ENCODE results near the gene CNGB1. TPM values are rescaled to one million over a fixed set of nuclear protein-coding genes. Genes with fewer than 3 reads are reported as not detected.

The CNGB1 gene
- total and polyA plus RNA-seq, 2 of the 13 experiments (the other 11 are each of a cell fraction or from before 2014, with no cell fraction given) = 0.02 to 0.15 TPM

DNA sequence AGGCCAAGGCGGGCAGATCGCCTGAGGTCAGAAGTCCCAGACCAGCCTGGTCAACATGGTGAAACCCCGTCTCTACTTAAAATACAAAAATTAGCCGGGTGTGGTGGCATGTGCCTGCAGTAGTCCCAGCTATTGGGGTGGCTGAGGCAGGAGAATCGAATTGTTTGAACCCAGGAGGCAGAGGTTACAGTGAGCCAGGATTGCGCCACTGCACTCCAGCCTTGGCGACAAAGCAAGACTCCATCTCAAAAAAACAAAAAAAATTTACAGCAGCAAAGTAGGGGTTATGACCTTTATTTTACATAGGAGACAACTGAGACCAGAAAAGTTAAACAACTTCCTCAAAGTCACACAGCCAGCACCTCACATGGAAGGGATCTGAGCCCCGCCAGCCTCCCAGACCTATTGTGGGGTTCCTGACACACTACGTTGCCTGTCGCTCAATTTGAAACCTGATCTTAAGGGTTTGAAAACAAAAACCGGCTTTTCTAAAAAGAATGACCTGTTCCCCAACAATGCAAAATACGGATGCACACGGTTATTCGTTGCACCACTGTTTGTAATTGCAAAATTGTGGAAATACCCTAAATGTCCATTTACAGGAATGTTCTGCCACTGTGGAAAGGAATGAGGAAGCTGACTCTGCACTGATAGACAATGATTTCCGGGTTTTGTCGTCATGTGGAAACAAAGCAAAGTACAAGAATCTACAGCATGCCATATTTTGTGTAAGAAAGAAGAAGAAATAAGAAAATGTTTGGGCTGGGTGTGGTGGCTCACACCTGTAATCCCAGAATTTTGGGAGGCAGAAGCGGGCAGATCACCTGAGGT is 77.2 kb downstream of the CNGB1 start (continued):
- TF ChIP-seq ZFP82 (CRISPR knock-in tag; IDR thresholded peaks at IDR 0.05; ENCODE audit: borderline replicate concordance) (no peak), KAT2B (IDR thresholded peaks at IDR 0.05; ENCODE audit: borderline replicate concordance, low read depth, low read length) (no peak), RXRB (CRISPR knock-in tag; IDR thresholded peaks at IDR 0.05; ENCODE audit: borderline replicate concordance) (peak; percentile 69), KDM5B (CRISPR knock-in tag; IDR thresholded peaks at IDR 0.05; ENCODE audit: borderline replicate concordance) (peak; percentile 28), ZMAT3 (CRISPR knock-in tag; conservative IDR thresholded peaks at IDR 0.05) (no peak; the same call in 1 of the 2 replicates), ZFAT (CRISPR knock-in tag; conservative IDR thresholded peaks at IDR 0.05) (no peak), MXD4 (CRISPR knock-in tag; IDR thresholded peaks at IDR 0.05) (0 out of 2 replicates have a peak, but pooled peaks have one; percentile 10), ELF1 (CRISPR knock-in tag; IDR thresholded peaks at IDR 0.05) (peak; percentile 99), NCOA2 (CRISPR knock-in tag; IDR thresholded peaks at IDR 0.05) (peak; percentile 96), ZNF777 (CRISPR knock-in tag; IDR thresholded peaks at IDR 0.05) (peak; percentile 11; the same call in 1 of the 2 replicates), RFX1 (IDR thresholded peaks at IDR 0.05) (no peak), FOXK2 (IDR thresholded peaks at IDR 0.05) (peak; percentile 86), SP5 (CRISPR knock-in tag; IDR thresholded peaks at IDR 0.05; ENCODE audit: borderline replicate concordance, low read depth) (0 out of 2 replicates have a peak, but pooled peaks have one; percentile 35), JUN (CRISPR knock-in tag; IDR thresholded peaks at IDR 0.05) (peak; percentile 95), RBFOX2 (IDR thresholded peaks at IDR 0.05; ENCODE audit: low read depth, low read length) (no peak), FOSL2 (CRISPR knock-in tag; IDR thresholded peaks at IDR 0.05) (peak; percentile 94), ZNF44 (CRISPR knock-in tag; IDR thresholded peaks at IDR 0.05) (no peak)
- TF ChIP-seq, protein P1, sequence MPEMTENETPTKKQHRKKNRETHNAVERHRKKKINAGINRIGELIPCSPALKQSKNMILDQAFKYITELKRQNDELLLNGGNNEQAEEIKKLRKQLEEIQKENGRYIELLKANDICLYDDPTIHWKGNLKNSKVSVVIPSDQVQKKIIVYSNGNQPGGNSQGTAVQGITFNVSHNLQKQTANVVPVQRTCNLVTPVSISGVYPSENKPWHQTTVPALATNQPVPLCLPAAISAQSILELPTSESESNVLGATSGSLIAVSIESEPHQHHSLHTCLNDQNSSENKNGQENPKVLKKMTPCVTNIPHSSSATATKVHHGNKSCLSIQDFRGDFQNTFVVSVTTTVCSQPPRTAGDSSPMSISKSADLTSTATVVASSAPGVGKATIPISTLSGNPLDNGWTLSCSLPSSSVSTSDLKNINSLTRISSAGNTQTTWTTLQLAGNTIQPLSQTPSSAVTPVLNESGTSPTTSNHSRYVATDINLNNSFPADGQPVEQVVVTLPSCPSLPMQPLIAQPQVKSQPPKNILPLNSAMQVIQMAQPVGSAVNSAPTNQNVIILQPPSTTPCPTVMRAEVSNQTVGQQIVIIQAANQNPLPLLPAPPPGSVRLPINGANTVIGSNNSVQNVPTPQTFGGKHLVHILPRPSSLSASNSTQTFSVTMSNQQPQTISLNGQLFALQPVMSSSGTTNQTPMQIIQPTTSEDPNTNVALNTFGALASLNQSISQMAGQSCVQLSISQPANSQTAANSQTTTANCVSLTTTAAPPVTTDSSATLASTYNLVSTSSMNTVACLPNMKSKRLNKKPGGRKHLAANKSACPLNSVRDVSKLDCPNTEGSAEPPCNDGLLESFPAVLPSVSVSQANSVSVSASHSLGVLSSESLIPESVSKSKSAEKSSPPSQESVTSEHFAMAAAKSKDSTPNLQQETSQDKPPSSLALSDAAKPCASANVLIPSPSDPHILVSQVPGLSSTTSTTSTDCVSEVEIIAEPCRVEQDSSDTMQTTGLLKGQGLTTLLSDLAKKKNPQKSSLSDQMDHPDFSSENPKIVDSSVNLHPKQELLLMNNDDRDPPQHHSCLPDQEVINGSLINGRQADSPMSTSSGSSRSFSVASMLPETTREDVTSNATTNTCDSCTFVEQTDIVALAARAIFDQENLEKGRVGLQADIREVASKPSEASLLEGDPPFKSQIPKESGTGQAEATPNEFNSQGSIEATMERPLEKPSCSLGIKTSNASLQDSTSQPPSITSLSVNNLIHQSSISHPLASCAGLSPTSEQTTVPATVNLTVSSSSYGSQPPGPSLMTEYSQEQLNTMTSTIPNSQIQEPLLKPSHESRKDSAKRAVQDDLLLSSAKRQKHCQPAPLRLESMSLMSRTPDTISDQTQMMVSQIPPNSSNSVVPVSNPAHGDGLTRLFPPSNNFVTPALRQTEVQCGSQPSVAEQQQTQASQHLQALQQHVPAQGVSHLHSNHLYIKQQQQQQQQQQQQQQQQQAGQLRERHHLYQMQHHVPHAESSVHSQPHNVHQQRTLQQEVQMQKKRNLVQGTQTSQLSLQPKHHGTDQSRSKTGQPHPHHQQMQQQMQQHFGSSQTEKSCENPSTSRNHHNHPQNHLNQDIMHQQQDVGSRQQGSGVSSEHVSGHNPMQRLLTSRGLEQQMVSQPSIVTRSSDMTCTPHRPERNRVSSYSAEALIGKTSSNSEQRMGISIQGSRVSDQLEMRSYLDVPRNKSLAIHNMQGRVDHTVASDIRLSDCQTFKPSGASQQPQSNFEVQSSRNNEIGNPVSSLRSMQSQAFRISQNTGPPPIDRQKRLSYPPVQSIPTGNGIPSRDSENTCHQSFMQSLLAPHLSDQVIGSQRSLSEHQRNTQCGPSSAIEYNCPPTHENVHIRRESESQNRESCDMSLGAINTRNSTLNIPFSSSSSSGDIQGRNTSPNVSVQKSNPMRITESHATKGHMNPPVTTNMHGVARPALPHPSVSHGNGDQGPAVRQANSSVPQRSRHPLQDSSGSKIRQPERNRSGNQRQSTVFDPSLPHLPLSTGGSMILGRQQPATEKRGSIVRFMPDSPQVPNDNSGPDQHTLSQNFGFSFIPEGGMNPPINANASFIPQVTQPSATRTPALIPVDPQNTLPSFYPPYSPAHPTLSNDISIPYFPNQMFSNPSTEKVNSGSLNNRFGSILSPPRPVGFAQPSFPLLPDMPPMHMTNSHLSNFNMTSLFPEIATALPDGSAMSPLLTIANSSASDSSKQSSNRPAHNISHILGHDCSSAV (CRISPR knock-in tag; IDR thresholded peaks at IDR 0.05; ENCODE audit: borderline replicate concordance) = no peak
- TF ChIP-seq, protein P2, sequence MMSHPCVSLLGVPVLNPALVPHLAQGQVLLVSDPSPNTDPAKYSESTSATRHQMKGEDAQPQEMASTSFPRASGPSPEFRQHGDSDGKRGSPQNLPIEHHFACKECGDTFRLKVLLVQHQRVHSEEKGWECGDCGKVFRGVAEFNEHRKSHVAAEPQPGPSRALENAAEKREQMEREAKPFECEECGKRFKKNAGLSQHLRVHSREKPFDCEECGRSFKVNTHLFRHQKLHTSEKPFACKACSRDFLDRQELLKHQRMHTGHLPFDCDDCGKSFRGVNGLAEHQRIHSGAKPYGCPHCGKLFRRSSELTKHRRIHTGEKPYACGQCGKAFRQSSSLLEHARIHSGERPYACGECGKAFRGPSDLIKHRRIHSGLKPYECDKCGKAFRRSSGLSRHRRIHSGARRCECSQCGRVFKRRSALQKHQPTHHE (CRISPR knock-in tag; IDR thresholded peaks at IDR 0.05; ENCODE audit: borderline replicate concordance) = 0 out of 2 replicates have a peak, but pooled peaks have one; percentile 34
- TF ChIP-seq, protein P3, sequence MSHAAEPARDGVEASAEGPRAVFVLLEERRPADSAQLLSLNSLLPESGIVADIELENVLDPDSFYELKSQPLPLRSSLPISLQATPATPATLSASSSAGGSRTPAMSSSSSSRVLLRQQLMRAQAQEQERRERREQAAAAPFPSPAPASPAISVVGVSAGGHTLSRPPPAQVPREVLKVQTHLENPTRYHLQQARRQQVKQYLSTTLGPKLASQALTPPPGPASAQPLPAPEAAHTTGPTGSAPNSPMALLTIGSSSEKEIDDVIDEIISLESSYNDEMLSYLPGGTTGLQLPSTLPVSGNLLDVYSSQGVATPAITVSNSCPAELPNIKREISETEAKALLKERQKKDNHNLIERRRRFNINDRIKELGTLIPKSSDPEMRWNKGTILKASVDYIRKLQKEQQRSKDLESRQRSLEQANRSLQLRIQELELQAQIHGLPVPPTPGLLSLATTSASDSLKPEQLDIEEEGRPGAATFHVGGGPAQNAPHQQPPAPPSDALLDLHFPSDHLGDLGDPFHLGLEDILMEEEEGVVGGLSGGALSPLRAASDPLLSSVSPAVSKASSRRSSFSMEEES (CRISPR knock-in tag; IDR thresholded peaks at IDR 0.05) = peak; percentile 86

All from HepG2 (cell line).